ENCODE measurements around the gene TBC1D22A. TPM values are rescaled to one million over a fixed set of nuclear protein-coding genes. Genes with fewer than 3 reads are reported as not detected.

The TBC1D22A gene
- total and polyA plus RNA-seq, 9 of the 15 experiments (the other 6 are each of a cell fraction or from before 2014, with no cell fraction given) = 0.20 to 11.5 (median 5.2) TPM

DNA sequence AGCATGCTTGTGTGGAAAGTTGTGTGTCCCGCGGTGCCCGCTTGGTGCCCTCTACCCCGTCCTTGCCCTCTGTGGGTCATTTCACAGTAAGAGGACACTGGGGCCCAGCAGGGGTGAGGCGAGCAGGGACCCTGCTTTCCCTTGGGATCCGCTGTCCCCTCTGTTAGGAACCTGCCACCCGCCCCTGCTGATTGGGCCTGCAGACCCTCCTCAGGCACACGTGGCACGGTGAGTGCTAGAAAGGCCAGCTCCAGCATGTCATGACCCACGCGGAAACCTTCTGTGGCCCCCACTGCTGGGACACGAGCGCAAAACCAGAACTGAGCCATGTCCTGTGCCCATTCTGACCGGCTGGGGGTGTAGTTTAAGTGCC, 353.1 kb downstream of the TBC1D22A start:
- POLR2A ChIA-PET = interaction anchor here (1.2 kb wide), 1 partner anchor 10 kb away, joined by 3 read pairs; no protein-coding TSS in a partner anchor
- no peak overlapping the region for H3K4me3 ChIP-seq

More for the DNA sequence above, 353.1 kb downstream of the TBC1D22A start:
- in situ Hi-C loops (cut with MboI) (no loop called here), intact Hi-C loops (cut with micrococcal nuclease) (no loop called here)
- no peak overlapping the region for H3K9ac ChIP-seq (ENCODE audit: insufficient read depth in 1 of 2, low read depth in 2 of 2, low read length in 2 of 2)
- no peak overlapping the region for H2AFZ ChIP-seq (ENCODE audit: low read depth, low read length)
- no peak overlapping the region for H3K4me2 ChIP-seq (ENCODE audit: insufficient read depth, low read length)
- WGBS (ENCODE audit: insufficient coverage, low coverage, missing lambda C conversion rate) = 68% methylated on average over 4 of the region's 14 CpGs
- no peaks in the 10 kb centered on the region for H3K79me2 ChIP-seq (ENCODE audit: control insufficient read depth, insufficient read depth, low read length)
- no peaks in the 10 kb centered on the region for H3K9me1 ChIP-seq (ENCODE audit: control insufficient read depth, insufficient read depth, low read length)
- DNase-seq (ENCODE audit: extremely low read depth in 1 of 4, low spot score in 3 of 4) (no peak), FAIRE-seq (no peak), ATAC-seq (no peak)
- peaks cover 0 to 12% of the 10 kb centered on the region in 2 experiments; a peak in 2 of 5 replicates for H3K4me1 ChIP-seq (replicated peaks in 1 of 2; ENCODE audit: control insufficient read depth in 2 of 2, insufficient read depth in 2 of 2, low read length in 2 of 2)
- no peaks in the 10 kb centered on the region for H3K9me3 ChIP-seq (replicated peaks; ENCODE audit: control insufficient read depth, insufficient read depth, low read depth, low read length)
- H3K36me3 ChIP-seq (ENCODE audit: control insufficient read depth, insufficient read depth, low read length) = no peaks in the 10 kb centered on the region
- BruUV-seq (replicated peaks) = no TSS peak
- CTCF ChIA-PET (ENCODE audit: low intra/inter-chr PET ratio) = no interaction called here
- H3K27ac ChIP-seq (ENCODE audit: extremely low read depth, low read depth, low read length) = no peak overlapping the region
- H4K20me1 ChIP-seq (replicated peaks; ENCODE audit: control insufficient read depth, insufficient read depth, low read length) = no peaks in the 10 kb centered on the region
- no peak for TF ChIP-seq FOXP1 (CRISPR knock-in tag; IDR thresholded peaks at IDR 0.05)
- TF ChIP-seq, protein P1, sequence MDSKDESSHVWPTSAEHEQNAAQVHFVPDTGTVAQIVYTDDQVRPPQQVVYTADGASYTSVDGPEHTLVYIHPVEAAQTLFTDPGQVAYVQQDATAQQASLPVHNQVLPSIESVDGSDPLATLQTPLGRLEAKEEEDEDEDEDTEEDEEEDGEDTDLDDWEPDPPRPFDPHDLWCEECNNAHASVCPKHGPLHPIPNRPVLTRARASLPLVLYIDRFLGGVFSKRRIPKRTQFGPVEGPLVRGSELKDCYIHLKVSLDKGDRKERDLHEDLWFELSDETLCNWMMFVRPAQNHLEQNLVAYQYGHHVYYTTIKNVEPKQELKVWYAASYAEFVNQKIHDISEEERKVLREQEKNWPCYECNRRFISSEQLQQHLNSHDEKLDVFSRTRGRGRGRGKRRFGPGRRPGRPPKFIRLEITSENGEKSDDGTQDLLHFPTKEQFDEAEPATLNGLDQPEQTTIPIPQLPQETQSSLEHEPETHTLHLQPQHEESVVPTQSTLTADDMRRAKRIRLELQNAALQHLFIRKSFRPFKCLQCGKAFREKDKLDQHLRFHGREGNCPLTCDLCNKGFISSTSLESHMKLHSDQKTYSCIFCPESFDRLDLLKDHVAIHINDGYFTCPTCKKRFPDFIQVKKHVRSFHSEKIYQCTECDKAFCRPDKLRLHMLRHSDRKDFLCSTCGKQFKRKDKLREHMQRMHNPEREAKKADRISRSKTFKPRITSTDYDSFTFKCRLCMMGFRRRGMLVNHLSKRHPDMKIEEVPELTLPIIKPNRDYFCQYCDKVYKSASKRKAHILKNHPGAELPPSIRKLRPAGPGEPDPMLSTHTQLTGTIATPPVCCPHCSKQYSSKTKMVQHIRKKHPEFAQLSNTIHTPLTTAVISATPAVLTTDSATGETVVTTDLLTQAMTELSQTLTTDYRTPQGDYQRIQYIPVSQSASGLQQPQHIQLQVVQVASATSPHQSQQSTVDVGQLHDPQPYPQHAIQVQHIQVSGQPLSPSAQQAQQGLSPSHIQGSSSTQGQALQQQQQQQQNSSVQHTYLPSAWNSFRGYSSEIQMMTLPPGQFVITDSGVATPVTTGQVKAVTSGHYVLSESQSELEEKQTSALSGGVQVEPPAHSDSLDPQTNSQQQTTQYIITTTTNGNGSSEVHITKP (IDR thresholded peaks at IDR 0.05; ENCODE audit: partially characterized antibody) = no peak
- TF ChIP-seq POLR2A (conservative IDR thresholded peaks at IDR 0.05) = no peak
- TF ChIP-seq DNMT1 (IDR thresholded peaks at IDR 0.05) = no peak
- TF ChIP-seq PPARD (CRISPR knock-in tag; IDR thresholded peaks at IDR 0.05) = no peak
- no peak for TF ChIP-seq MED1 (CRISPR knock-in tag; IDR thresholded peaks at IDR 0.05; ENCODE audit: borderline replicate concordance)
- no peak for TF ChIP-seq ZNF280A (IDR thresholded peaks at IDR 0.05; ENCODE audit: low read depth, partially characterized antibody)
- TF ChIP-seq ZNF696 (CRISPR knock-in tag; conservative IDR thresholded peaks at IDR 0.05) = no peak
- no peak for TF ChIP-seq ESRRB (CRISPR knock-in tag; IDR thresholded peaks at IDR 0.05; ENCODE audit: borderline replicate concordance)
- no peak for TF ChIP-seq HINFP (tag; conservative IDR thresholded peaks at IDR 0.05; ENCODE audit: low read depth)
- no peaks in the 10 kb centered on the region for H3K27me3 ChIP-seq (ENCODE audit: control insufficient read depth in 2 of 2, insufficient read depth in 2 of 2, low read length in 2 of 2)

Data from K562 (cell line).